A549 (cell line): ENCODE results near the gene RASA2. TPM values are rescaled to one million over a fixed set of nuclear protein-coding genes. Genes with fewer than 3 reads are reported as not detected.

Experiments used
- ATAC-seq, 2 experiments: fragments of 200-7000 bp in 1 of 2; fragments of >200 bp in 1 of 2; cut with Nextera tagmentation in 1 of 2; cut with Tn5 transposase in 1 of 2; 3 replicates each; pipeline versions ENCODE4 v1.8.0 to v1.9.1; 2018 to 2020; ENCODE audit warnings: mild to moderate bottlenecking in 1 of 2, moderate library complexity in 1 of 2
- CTCF ChIA-PET: fragments of 300-600 bp; sonication (Branson Sonifier 250); formaldehyde crosslinking; extraction: SDS; loops from one replicate; lab custom pipeline; 2021; ENCODE audit warnings: antibody characterized with exemption, inconsistent platforms; lab: Yijun Ruan, JAX
- POLR2A ChIA-PET: fragments of 350-600 bp; formaldehyde crosslinking; extraction: SDS; loops from one replicate; lab custom pipeline; 2021; ENCODE audit warnings: antibody characterized with exemption, inconsistent platforms; lab: Yijun Ruan, JAX
- DNase-seq, 2 experiments: peaks; one replicate each; pipeline versions ENCODE4 v3.0.0 to v3.0.0-alpha.2; 2011 to 2016; ENCODE audit warnings: low read depth in 1 of 2, low spot score in 1 of 2
- FAIRE-seq: peaks from 2 replicates; lab custom pipeline; 2011; peaks lifted over from hg19 to GRCh38; lab: Jason Lieb, UNC
- H3K27ac ChIP-seq, 2 experiments: fragments of >200 bp; sonication (Bioruptor Twin); formaldehyde crosslinking; 3 replicates each; pipeline ENCODE4 v1.5.1; 2016 to 2017
- H3K4me1 ChIP-seq: fragments of >200 bp; sonication (Bioruptor Twin); formaldehyde crosslinking; 3 replicates; pipeline ENCODE4 v1.6.1; 2016
- H3K4me2 ChIP-seq: fragments of >200 bp; sonication (Bioruptor Twin); formaldehyde crosslinking; 3 replicates; pipeline ENCODE4 v1.6.1; 2016
- H3K4me3 ChIP-seq: fragments of >200 bp; sonication (Bioruptor Twin); formaldehyde crosslinking; 3 replicates; pipeline ENCODE4 v1.5.1; 2016
- H3K9me3 ChIP-seq: fragments of >200 bp; sonication (Bioruptor Twin); formaldehyde crosslinking; 3 replicates; pipeline ENCODE4 v1.6.1; 2016
- ATOH8 ChIP-seq: fragments of 250-450 bp; sonication (Bioruptor Pico); IDR thresholded peaks from 2 replicates; pipeline ENCODE4 v1.5.0; 2020; ENCODE audit warnings: low read depth, mild to moderate bottlenecking, moderate library complexity
- BHLHE40 ChIP-seq: IDR thresholded peaks from 2 replicates; pipeline ENCODE4 v1.6.1; 2012; ENCODE audit warnings: low read depth, low read length, inconsistent platforms
- CBX8 ChIP-seq: fragments of 200-600 bp; sonication (generic); IDR thresholded peaks from 2 replicates; pipeline ENCODE4 v1.6.1; 2016
- FOSB ChIP-seq: fragments of 250-450 bp; sonication (Bioruptor Pico); IDR thresholded peaks from 2 replicates; pipeline ENCODE4 v1.5.0; 2020; ENCODE audit warnings: mild to moderate bottlenecking, moderate library complexity
- FOSL2 ChIP-seq, 2 experiments: fragments of 450-650 bp in 1 of 2; fragments of >200 bp in 1 of 2; sonication (Bioruptor Twin) in 1 of 2; formaldehyde crosslinking; IDR thresholded peaks; 2 replicates each; pipeline versions ENCODE4 v1.5.0 to v1.6.1; 2016 to 2020; ENCODE audit warnings: mild to moderate bottlenecking in 1 of 2, moderate library complexity in 1 of 2
- GATA3 ChIP-seq: IDR thresholded peaks from 2 replicates; pipeline ENCODE4 v1.6.1; 2012; ENCODE audit warnings: borderline replicate concordance
- HOXB13 ChIP-seq: fragments of 250-450 bp; sonication (Bioruptor Pico); IDR thresholded peaks from 2 replicates; pipeline ENCODE4 v1.5.0; 2020; ENCODE audit warnings: low read depth, mild to moderate bottlenecking, moderate library complexity
- HOXB5 ChIP-seq: fragments of 250-450 bp; sonication (Bioruptor Pico); IDR thresholded peaks from 2 replicates; pipeline ENCODE4 v1.5.0; 2020; ENCODE audit warnings: mild to moderate bottlenecking, moderate library complexity
- JUNB ChIP-seq: fragments of >200 bp; sonication (Bioruptor Twin); formaldehyde crosslinking; IDR thresholded peaks from 2 replicates; pipeline ENCODE4 v1.6.1; 2016
- KDM5A ChIP-seq: fragments of 200-600 bp; sonication (generic); IDR thresholded peaks from 2 replicates; pipeline ENCODE4 v1.6.1; 2016; ENCODE audit warnings: antibody characterized with exemption, mild to moderate bottlenecking
- MAZ ChIP-seq: fragments of 150-350 bp; IDR thresholded peaks from 2 replicates; pipeline ENCODE4 v1.6.1; 2014; ENCODE audit warnings: antibody characterized with exemption, low read depth, low read length, borderline replicate concordance
- MYC ChIP-seq: IDR thresholded peaks from 2 replicates; pipeline ENCODE4 v1.6.1; 2012; ENCODE audit warnings: mild to moderate bottlenecking, inconsistent platforms, low read length, improper control_type of control experiment, borderline replicate concordance
- NR3C1 ChIP-seq: fragments of >200 bp; sonication (Bioruptor Twin); formaldehyde crosslinking; IDR thresholded peaks from 3 replicates; pipeline ENCODE4 v1.6.1; 2017
- PBX3 ChIP-seq: IDR thresholded peaks from 2 replicates; pipeline ENCODE4 v1.6.1; 2012
- POLR2A ChIP-seq: IDR thresholded peaks from 2 replicates; pipeline ENCODE4 v1.6.1; 2012; ENCODE audit warnings: mild to moderate bottlenecking, low read length
- RARB ChIP-seq: fragments of 250-450 bp; sonication (Bioruptor Pico); IDR thresholded peaks from 2 replicates; pipeline ENCODE4 v1.8.0; 2021; ENCODE audit warnings: mild to moderate bottlenecking, moderate library complexity
- RCOR1 ChIP-seq: fragments of 150-350 bp; IDR thresholded peaks from 2 replicates; pipeline ENCODE4 v1.6.1; 2014; ENCODE audit warnings: antibody characterized with exemption, low read length, low read depth
- RFX5 ChIP-seq: fragments of 450-650 bp; IDR thresholded peaks from 2 replicates; pipeline ENCODE4 v1.7.1; 2014; ENCODE audit warnings: antibody characterized with exemption, mild to moderate bottlenecking, moderate library complexity
- RNF2 ChIP-seq: fragments of 200-600 bp; sonication (generic); IDR thresholded peaks from 2 replicates; pipeline ENCODE4 v1.6.1; 2016; ENCODE audit warnings: low read depth, mild to moderate bottlenecking, antibody characterized with exemption, moderate library complexity, borderline replicate concordance
- TFCP2L1 ChIP-seq: fragments of 250-450 bp; sonication (Bioruptor Pico); IDR thresholded peaks from 2 replicates; pipeline ENCODE4 v1.5.0; 2021; ENCODE audit warnings: mild to moderate bottlenecking
- ZFP36 ChIP-seq: fragments of 450-650 bp; IDR thresholded peaks from 2 replicates; pipeline ENCODE4 v1.6.1; 2014; ENCODE audit warnings: borderline replicate concordance; ENCODE audit not compliant: partially characterized antibody
- ZNF302 ChIP-seq: fragments of 250-450 bp; sonication (Bioruptor Pico); IDR thresholded peaks from 2 replicates; pipeline ENCODE4 v1.9.0; 2021; ENCODE audit warnings: inconsistent platforms, mild to moderate bottlenecking, moderate library complexity
- WGBS: methylation state at CpG from one replicate; pipeline ENCODE4 v1.1.6; 2017; ENCODE audit errors: missing lambda C conversion rate; 5-methylcytosine and 5-hydroxymethylcytosine counted together
- polyA plus RNA-seq, 4 experiments: library from polyadenylated mRNA; depleted of rRNA in 3 of 4; stranded (reverse); fragments of >200 nt; fragmentation: RNase III in 1 of 4; extraction: RNeasy Plus Mini Kit Qiagen cat#74134 plus additional on column Dnase treatment in 1 of 4; gene quantifications; 2 replicates in 3 of 4; 3 replicates in 1 of 4; pipeline ENCODE4 v1.2.3, GENCODE V29; 2011 to 2017
- TF ChIP-seq, protein P1 (sequence below): fragments of 450-650 bp; IDR thresholded peaks from 2 replicates; pipeline ENCODE4 v1.6.1; 2014; ENCODE audit warnings: antibody characterized with exemption

The RASA2 gene
- polyA plus RNA-seq, 2 of the 4 experiments (the other 2 are of a cell fraction) = 6.7 to 12.0 TPM

DNA sequence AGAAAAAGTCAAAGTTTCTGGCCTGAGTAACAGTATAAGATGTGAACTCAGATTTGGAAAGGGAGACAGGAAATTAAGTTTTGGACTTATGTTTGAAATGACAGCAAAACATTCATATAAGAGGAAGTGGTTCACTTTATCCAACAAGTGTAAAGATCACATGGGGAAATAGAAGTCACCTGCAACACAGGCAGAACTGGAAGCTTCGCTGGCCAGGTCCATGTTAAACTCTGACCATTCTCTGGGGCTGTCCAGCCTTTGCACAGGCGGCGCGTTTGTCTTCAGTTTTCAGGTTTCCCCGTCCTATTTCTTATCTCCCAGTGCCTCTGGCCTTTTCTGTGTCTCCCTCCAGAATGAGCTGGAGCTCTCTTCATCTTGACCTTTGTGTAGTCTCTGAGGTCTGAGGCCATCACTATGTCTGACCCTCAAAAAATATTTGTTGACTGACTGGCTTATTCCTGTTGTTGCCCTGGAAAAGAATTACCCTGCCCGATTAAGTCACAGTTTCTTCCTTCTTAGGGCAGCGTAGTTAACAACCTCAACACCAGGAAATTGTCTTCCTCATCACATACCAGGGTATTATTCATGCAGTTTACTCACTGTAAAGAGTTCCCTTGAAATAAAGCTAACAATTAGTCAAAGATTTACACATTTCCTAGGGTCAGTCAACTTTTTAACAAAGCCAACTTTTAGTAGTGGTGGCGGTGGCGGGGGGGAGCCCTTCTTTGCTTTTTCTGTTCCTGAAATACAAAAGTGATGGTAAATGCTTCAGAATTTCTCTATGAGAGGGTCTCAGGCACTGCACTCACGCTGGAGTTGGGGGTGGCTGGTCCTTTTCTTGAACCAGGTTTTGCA is 959 bp upstream of the RASA2 start:
- CTCF ChIA-PET = interaction anchor here (0.7 to 2.6 kb wide), 4 partner anchors 8 to 75 kb away, joined by 3 to 14 read pairs (median 4); no protein-coding TSS in a partner anchor
- Histone ChIP-seq H3K27ac (peak overlapping the region; percentile 90 to 96), H3K4me2 (peak overlapping the region; percentile 97), H3K9me3 (no peaks in the 10 kb centered on the region), H3K4me1 (peaks cover 52% of the 10 kb centered on the region), H3K4me3 (peak overlapping the region; percentile 76)
- POLR2A ChIA-PET = interaction anchor here (1.0 to 2.0 kb wide), 4 partner anchors 9 to 391 kb away, joined by 3 to 6 read pairs (median 5); partner anchors contain the start of gene ATP1B3
- 21% methylated on average over 10 of the region's 10 CpGs for WGBS
- TF ChIP-seq BHLHE40 (no peak), FOSL2 (IDR thresholded peaks at IDR 0.05) (no peak), FOSL2 (CRISPR knock-in tag; IDR thresholded peaks at IDR 0.05) (peak; percentile 65), ATOH8 (CRISPR knock-in tag) (no peak), MAZ (no peak), CBX8 (no peak), HOXB5 (CRISPR knock-in tag) (no peak), GATA3 (peak; percentile 27; the same call in 1 of the 2 replicates), JUNB (peak; percentile 42; the same call in 1 of the 2 replicates)
- ATAC-seq = peak; percentile 24 to 56
- no peak for FAIRE-seq
- peak; percentile 31 to 79 for DNase-seq

DNA sequence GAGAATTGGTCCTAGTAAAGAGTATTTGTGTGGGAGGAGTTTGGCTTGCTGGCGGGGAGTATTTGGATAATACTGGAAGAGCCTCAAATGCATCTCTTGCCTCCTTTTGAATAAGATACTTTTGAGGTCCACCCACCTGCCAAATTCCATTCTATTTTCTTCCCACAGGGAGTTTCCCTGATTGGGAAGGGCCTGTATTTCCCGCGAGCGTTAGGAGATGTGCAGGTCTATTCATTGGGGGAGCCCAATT is 406 bp upstream of the RASA2 start:
- Histone ChIP-seq H3K4me3 (peak overlapping the region; percentile 76), H3K4me1 (peaks cover 57% of the 10 kb centered on the region)
- no peak for FAIRE-seq
- CTCF ChIA-PET = interaction anchor here (0.7 to 2.6 kb wide), 4 partner anchors 9 to 74 kb away, joined by 3 to 14 read pairs (median 4); no protein-coding TSS in a partner anchor
- no peak for TF ChIP-seq RNF2
- no peak for TF ChIP-seq TFCP2L1
- TF ChIP-seq, protein P1, sequence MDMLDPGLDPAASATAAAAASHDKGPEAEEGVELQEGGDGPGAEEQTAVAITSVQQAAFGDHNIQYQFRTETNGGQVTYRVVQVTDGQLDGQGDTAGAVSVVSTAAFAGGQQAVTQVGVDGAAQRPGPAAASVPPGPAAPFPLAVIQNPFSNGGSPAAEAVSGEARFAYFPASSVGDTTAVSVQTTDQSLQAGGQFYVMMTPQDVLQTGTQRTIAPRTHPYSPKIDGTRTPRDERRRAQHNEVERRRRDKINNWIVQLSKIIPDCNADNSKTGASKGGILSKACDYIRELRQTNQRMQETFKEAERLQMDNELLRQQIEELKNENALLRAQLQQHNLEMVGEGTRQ = no peak
- no peak for TF ChIP-seq NR3C1
- TF ChIP-seq RARB = no peak
- no peak for TF ChIP-seq HOXB13 (CRISPR knock-in tag)
- TF ChIP-seq JUNB = no peak
- TF ChIP-seq KDM5A = no peak
- no peak for TF ChIP-seq ZFP36
- no peak for TF ChIP-seq FOSB (CRISPR knock-in tag)
- no peak for TF ChIP-seq ZNF302 (CRISPR knock-in tag)
- TF ChIP-seq MYC = no peak
- no peak for TF ChIP-seq RFX5
- TF ChIP-seq, all 56 proteins: peak for 0
- POLR2A ChIA-PET = interaction anchor here (1.0 to 2.0 kb wide), 5 partner anchors 9 to 390 kb away, joined by 3 to 6 read pairs (median 4); partner anchors contain the start of gene ATP1B3
- 6% methylated on average over 4 of the region's 4 CpGs for WGBS
- peak in 1 of 2 experiments; percentile 51 for DNase-seq
- peak overlapping the region; percentile 90 to 96 for H3K27ac ChIP-seq
- ATAC-seq = peak in 1 of 2 experiments; percentile 25; a peak in 4 of 6 replicates
- peak overlapping the region; percentile 97 for H3K4me2 ChIP-seq
- H3K9me3 ChIP-seq = no peaks in the 10 kb centered on the region

GRCh38 chr3:141487521-141488252 is 860 bp downstream of the RASA2 start:
- Histone ChIP-seq H3K4me1 (peaks cover 51% of the 10 kb centered on the region), H3K9me3 (no peaks in the 10 kb centered on the region), H3K27ac (peak overlapping the region; percentile 90 to 96), H3K4me3 (peak overlapping the region; percentile 76), H3K4me2 (peak overlapping the region; percentile 97)
- DNase-seq (peak; percentile 54 to 82), ATAC-seq (peak; percentile 72 to 81), FAIRE-seq (no peak)
- WGBS = 1% methylated on average over 31 of the region's 55 CpGs
- ChIA-PET CTCF (interaction anchor here (0.8 to 2.0 kb wide), 6 partner anchors 10 to 127 kb away, joined by 3 to 13 read pairs (median 4); no protein-coding TSS in a partner anchor), POLR2A (interaction anchor here (1.1 to 2.0 kb wide), 7 partner anchors 13 to 176 kb away, joined by 4 to 10 read pairs (median 6); partner anchors contain the start of gene ZBTB38)
- TF ChIP-seq HOXB5 (CRISPR knock-in tag) (0 out of 2 replicates have a peak, but pooled peaks have one; percentile 18), POLR2A (peak; percentile 31), PBX3 (0 out of 2 replicates have a peak, but pooled peaks have one; percentile 20), RCOR1 (no peak)
